HG03064 (cell line): ENCODE data around the gene CNOT1.

Source experiments
- ATAC-seq: cut with Tn5 transposase; IDR thresholded peaks from one replicate; pipeline ENCODE4 v1.9.1; 2021; ENCODE audit warnings: low read depth; ENCODE audit not compliant: unreplicated experiment

CNOT1 gene

GRCh38 chr16:58519707-58520106, 109.9 kb downstream of the CNOT1 start:
- no peak for ATAC-seq

- ATAC-seq = no peak
Observed at GRCh38 chr16:58518980-58519368, 110.7 kb downstream of the CNOT1 start.

- peak; percentile 40 for ATAC-seq
Observed at GRCh38 chr16:58518083-58518979, 111.3 kb downstream of the CNOT1 start.

- ATAC-seq = no peak
Observed at GRCh38 chr16:58516768-58517107, 112.9 kb downstream of the CNOT1 start.

GRCh38 chr16:58515871-58516767, 113.5 kb downstream of the CNOT1 start:
- ATAC-seq = peak; percentile 40

- ATAC-seq = peak; percentile 69
Observed at GRCh38 chr16:58515125-58515870, 114.3 kb downstream of the CNOT1 start, which contains the start of gene SETD6. TSS of gene SETD6 (plus strand) at chr16:58515517. CDS start at chr16:58515538, 21 bp downstream.

GRCh38 chr16:58513874-58514273, 115.8 kb downstream of the CNOT1 start:
- no peak for ATAC-seq

- ATAC-seq = no peak
Observed at GRCh38 chr16:58511933-58512815, 117.5 kb downstream of the CNOT1 start.

GRCh38 chr16:58510776-58511628, 118.6 kb downstream of the CNOT1 start:
- ATAC-seq = no peak

GRCh38 chr16:58510097-58510775, 119.4 kb downstream of the CNOT1 start:
- ATAC-seq = no peak

GRCh38 chr16:58509256-58510096, 120.2 kb downstream of the CNOT1 start:
- ATAC-seq = no peak

- no peak for ATAC-seq
Observed at GRCh38 chr16:58508671-58509251, 120.9 kb downstream of the CNOT1 start.

- no peak for ATAC-seq
Observed at GRCh38 chr16:58507963-58508670, 121.5 kb downstream of the CNOT1 start.

- ATAC-seq = no peak
Observed at GRCh38 chr16:58507195-58507962, 122.2 kb downstream of the CNOT1 start.
